OCI-LY3 (cell line): ENCODE results near the gene DUSP10.
A peak's percentile ranks its signal among the peaks of the same experiment; 100 is the strongest.

Source experiments
- H2AFZ ChIP-seq: fragments of 200-600, 300-600 bp; shearing (Covaris generic); 2 replicates; pipeline ENCODE4 v1.6.0; 2014; ENCODE audit warnings: antibody characterized with exemption, low read depth, low read length
- H3K27ac ChIP-seq: fragments of 200-600, 300-600 bp; sonication (generic); 2 replicates; pipeline ENCODE4 v1.5.1; 2014; ENCODE audit warnings: mild to moderate bottlenecking, low read length, moderate library complexity, mixed read lengths
- H3K27me3 ChIP-seq: fragments of 200-600, 300-600 bp; sonication (generic); 2 replicates; pipeline ENCODE4 v1.6.1; 2014; ENCODE audit warnings: low read depth, low read length, mixed read lengths
- H3K36me3 ChIP-seq: fragments of 200-600, 300-600 bp; sonication (generic); replicated peaks from 2 replicates; pipeline ENCODE3; 2014; ENCODE audit warnings: low read depth, low read length, mixed read lengths
- H3K4me1 ChIP-seq: fragments of 300-600, 200-600 bp; sonication (generic); 2 replicates; pipeline ENCODE4 v1.6.1; 2014; ENCODE audit warnings: low read length, mixed read lengths
- H3K4me2 ChIP-seq: fragments of 200-600, 300-600 bp; sonication (generic); 2 replicates; pipeline ENCODE4 v1.6.1; 2014; ENCODE audit warnings: low read length, mixed read lengths
- H3K4me3 ChIP-seq: fragments of 300-600, 200-600 bp; sonication (generic); 2 replicates; pipeline ENCODE4 v1.5.1; 2014; ENCODE audit warnings: antibody characterized with exemption, mild to moderate bottlenecking, low read length, moderate library complexity
- H3K79me2 ChIP-seq: fragments of 300-600, 200-600 bp; shearing (Covaris generic); 2 replicates; pipeline ENCODE4 v1.6.1; 2014; ENCODE audit warnings: mild to moderate bottlenecking, low read length, mixed read lengths
- H3K9ac ChIP-seq: fragments of 300-600, 200-600 bp; shearing (Covaris generic); 2 replicates; pipeline ENCODE4 v1.6.0; 2014; ENCODE audit warnings: mild to moderate bottlenecking, low read length, moderate library complexity
- H3K9me3 ChIP-seq: fragments of 200-600, 300-600 bp; shearing (Covaris generic); 2 replicates; pipeline ENCODE4 v1.6.1; 2014; ENCODE audit warnings: low read length, mixed read lengths; ENCODE audit not compliant: insufficient read depth
- H4K20me1 ChIP-seq: fragments of 200-600, 300-600 bp; sonication (generic); 2 replicates; pipeline ENCODE4 v1.6.1; 2016; ENCODE audit warnings: low read length, mixed read lengths; ENCODE audit not compliant: insufficient read depth
- CTCF ChIP-seq: fragments of 200-600, 300-600 bp; sonication (generic); IDR thresholded peaks from 2 replicates; pipeline ENCODE4 v1.5.1; 2014; ENCODE audit warnings: antibody characterized with exemption, low read length, low read depth
- EZH2phosphoT487 ChIP-seq: fragments of 200-600 bp; shearing (Covaris generic); IDR thresholded peaks from 2 replicates; pipeline ENCODE4 v1.6.1; 2018; ENCODE audit warnings: antibody characterized with exemption, mixed run types, low read depth

The DUSP10 gene

GRCh38 chr1:221693087-221693486 lies 48.8 kb downstream of the DUSP10 start:
- Histone ChIP-seq H3K27me3 (no peaks in the 10 kb centered on the region), H3K9ac (no peak overlapping the region), H3K4me3 (no peak overlapping the region), H3K4me2 (no peak overlapping the region), H2AFZ (no peak overlapping the region), H3K4me1 (peaks cover 17% of the 10 kb centered on the region), H3K27ac (no peak overlapping the region), H3K9me3 (no peaks in the 10 kb centered on the region), H3K79me2 (no peaks in the 10 kb centered on the region), H4K20me1 (no peaks in the 10 kb centered on the region), H3K36me3 (peaks cover 10% of the 10 kb centered on the region)
- peak; percentile 40 for TF ChIP-seq CTCF
- TF ChIP-seq EZH2phosphoT487, result no peak

GRCh38 chr1:221692643-221693042 lies 49.2 kb downstream of the DUSP10 start:
- H3K9me3 ChIP-seq, result no peaks in the 10 kb centered on the region
- no peak overlapping the region for H3K4me3 ChIP-seq
- no peaks in the 10 kb centered on the region for H3K27me3 ChIP-seq
- H3K9ac ChIP-seq, result no peak overlapping the region
- H3K79me2 ChIP-seq, result no peaks in the 10 kb centered on the region
- H3K4me2 ChIP-seq, result no peak overlapping the region
- TF ChIP-seq EZH2phosphoT487 (no peak), CTCF (no peak)
- H4K20me1 ChIP-seq, result no peaks in the 10 kb centered on the region
- peaks cover 17% of the 10 kb centered on the region for H3K4me1 ChIP-seq
- H2AFZ ChIP-seq, result no peak overlapping the region
- H3K36me3 ChIP-seq, result peaks cover 6% of the 10 kb centered on the region
- no peak overlapping the region for H3K27ac ChIP-seq

GRCh38 chr1:221691261-221691660 lies 50.6 kb downstream of the DUSP10 start:
- TF ChIP-seq EZH2phosphoT487 (no peak), CTCF (no peak)
- Histone ChIP-seq H2AFZ (no peak overlapping the region), H3K9ac (no peak overlapping the region), H3K4me2 (no peak overlapping the region), H3K36me3 (no peaks in the 10 kb centered on the region), H3K27ac (no peak overlapping the region), H3K9me3 (no peaks in the 10 kb centered on the region), H3K4me3 (no peak overlapping the region), H3K27me3 (no peaks in the 10 kb centered on the region), H3K4me1 (peaks cover 6% of the 10 kb centered on the region; the same call in 1 of the 2 replicates), H3K79me2 (no peaks in the 10 kb centered on the region), H4K20me1 (no peaks in the 10 kb centered on the region)

- no peak overlapping the region for H3K4me2 ChIP-seq
- no peaks in the 10 kb centered on the region for H4K20me1 ChIP-seq
- no peaks in the 10 kb centered on the region for H3K27me3 ChIP-seq
- H3K4me3 ChIP-seq, result no peak overlapping the region
- H2AFZ ChIP-seq, result no peak overlapping the region
- H3K27ac ChIP-seq, result no peak overlapping the region
- H3K79me2 ChIP-seq, result no peaks in the 10 kb centered on the region
- TF ChIP-seq EZH2phosphoT487 (no peak), CTCF (no peak)
- no peak overlapping the region for H3K9ac ChIP-seq
- peaks cover 6% of the 10 kb centered on the region; the same call in 1 of the 2 replicates for H3K4me1 ChIP-seq
- H3K36me3 ChIP-seq, result no peaks in the 10 kb centered on the region
- no peaks in the 10 kb centered on the region for H3K9me3 ChIP-seq
Observed at GRCh38 chr1:221690858-221691257, 51.0 kb downstream of the DUSP10 start.
